Mesenchymal stem cell (in vitro differentiated cells and primary cell): ENCODE data around the gene ACCSL. TPM values are rescaled to one million over a fixed set of nuclear protein-coding genes. Genes with fewer than 3 reads are reported as not detected.

Experiments
- DNase-seq: peaks from one replicate; pipeline ENCODE4 v3.0.0-alpha.2; 2013
- H2AFZ ChIP-seq: one replicate; pipeline ENCODE4 v1.6.1; 2013; ENCODE audit warnings: low read depth, mild to moderate bottlenecking, control low read depth, inconsistent platforms, low read length, moderate library complexity
- H2AK5ac ChIP-seq: 2 replicates; pipeline ENCODE4 v1.6.1; 2013; ENCODE audit warnings: low read length, moderate library complexity, mild to moderate bottlenecking, inconsistent platforms; ENCODE audit not compliant: severe bottlenecking
- H2BK120ac ChIP-seq: one replicate; pipeline ENCODE4 v1.6.1; 2013; ENCODE audit warnings: low read depth, mild to moderate bottlenecking, inconsistent platforms, low read length, moderate library complexity
- H2BK12ac ChIP-seq, 2 experiments: one replicate each; pipeline ENCODE4 v1.6.1; 2013; ENCODE audit warnings: inconsistent platforms in 2 of 2, low read length in 2 of 2, mild to moderate bottlenecking in 2 of 2, moderate library complexity in 2 of 2, control low read depth in 1 of 2
- H2BK15ac ChIP-seq: one replicate; pipeline ENCODE4 v1.6.1; 2013; ENCODE audit warnings: mild to moderate bottlenecking, low read depth, inconsistent platforms; ENCODE audit not compliant: poor library complexity, severe bottlenecking
- H2BK5ac ChIP-seq: 2 replicates; pipeline ENCODE4 v1.6.1; 2013; ENCODE audit warnings: low read depth, mild to moderate bottlenecking, low read length, control low read depth, inconsistent platforms; ENCODE audit not compliant: poor library complexity, severe bottlenecking
- H3K14ac ChIP-seq, 2 experiments: one replicate each; pipeline ENCODE4 v1.6.1; 2013; ENCODE audit warnings: inconsistent platforms in 2 of 2, low read length in 2 of 2, control low read depth in 1 of 2, mild to moderate bottlenecking in 1 of 2, moderate library complexity in 1 of 2
- H3K18ac ChIP-seq, 2 experiments: one replicate each; pipeline ENCODE4 v1.6.1; 2013; ENCODE audit warnings: inconsistent platforms in 2 of 2, low read length in 2 of 2, control low read depth in 1 of 2, low read depth in 1 of 2, mild to moderate bottlenecking in 1 of 2
- H3K23ac ChIP-seq, 2 experiments: one replicate each; pipeline ENCODE4 v1.6.1; 2013; ENCODE audit warnings: inconsistent platforms in 2 of 2, low read length in 2 of 2, mild to moderate bottlenecking in 2 of 2, moderate library complexity in 2 of 2, control low read depth in 1 of 2
- H3K27ac ChIP-seq: 2 replicates; pipeline ENCODE4 v1.5.1; 2013; ENCODE audit warnings: mild to moderate bottlenecking, moderate library complexity, low read length, control low read depth, inconsistent platforms; ENCODE audit not compliant: poor library complexity, severe bottlenecking
- H3K27me3 ChIP-seq, 2 experiments: 2 replicates each; pipeline versions ENCODE4 v1.6.1 to v1.7.0; 2013; ENCODE audit warnings: low read length in 2 of 2, mild to moderate bottlenecking in 2 of 2, moderate library complexity in 2 of 2, control low read depth in 1 of 2, inconsistent platforms in 1 of 2; ENCODE audit not compliant: control insufficient read depth in 1 of 2, insufficient read depth in 1 of 2
- H3K36me3 ChIP-seq, 2 experiments: 2 replicates each; pipeline versions ENCODE4 v1.6.1 to v1.7.0; 2013; ENCODE audit warnings: low read length in 2 of 2, control low read depth in 1 of 2, inconsistent platforms in 1 of 2, low read depth in 1 of 2, mild to moderate bottlenecking in 1 of 2; ENCODE audit not compliant: insufficient read depth in 2 of 2, control insufficient read depth in 1 of 2
- H3K4ac ChIP-seq, 2 experiments: one replicate each; pipeline ENCODE4 v1.6.1; 2013; ENCODE audit warnings: inconsistent platforms in 2 of 2, low read length in 2 of 2, mild to moderate bottlenecking in 2 of 2, moderate library complexity in 2 of 2, control low read depth in 1 of 2, low read depth in 1 of 2
- H3K4me1 ChIP-seq: 2 replicates; pipeline ENCODE4 v1.6.1; 2013; ENCODE audit warnings: low read depth, low read length, control low read depth; ENCODE audit not compliant: control insufficient read depth, insufficient read depth
- H3K4me2 ChIP-seq: 2 replicates; pipeline ENCODE4 v1.6.1; 2013; ENCODE audit warnings: low read length, mild to moderate bottlenecking, inconsistent platforms; ENCODE audit not compliant: poor library complexity, severe bottlenecking
- H3K4me3 ChIP-seq, 2 experiments: 2 replicates each; pipeline versions ENCODE4 v1.5.1 to v1.7.0; 2013; ENCODE audit warnings: low read length in 2 of 2, mild to moderate bottlenecking in 2 of 2, control low read depth in 1 of 2, low read depth in 1 of 2; ENCODE audit not compliant: insufficient read depth in 1 of 2
- H3K79me1 ChIP-seq: replicated peaks from 2 replicates; pipeline ENCODE4 v1.6.1; 2013; ENCODE audit warnings: mild to moderate bottlenecking, control low read depth, low read length, inconsistent platforms; ENCODE audit not compliant: poor library complexity, severe bottlenecking
- H3K9ac ChIP-seq: 2 replicates; pipeline ENCODE4 v1.7.0; 2013; ENCODE audit warnings: mild to moderate bottlenecking, low read length, moderate library complexity
- H3K9me3 ChIP-seq: 2 replicates; pipeline ENCODE4 v1.7.0; 2013; ENCODE audit warnings: mild to moderate bottlenecking, low read length; ENCODE audit not compliant: control insufficient read depth
- H4K8ac ChIP-seq: one replicate; pipeline ENCODE4 v1.6.1; 2013; ENCODE audit warnings: inconsistent platforms, mild to moderate bottlenecking, low read length, moderate library complexity
- H4K91ac ChIP-seq: one replicate; pipeline ENCODE4 v1.6.1; 2013; ENCODE audit warnings: mild to moderate bottlenecking, low read length, inconsistent platforms
- WGBS: methylation state at CpG from one replicate; pipeline ENCODE4 v1.1.7; 2013; ENCODE audit warnings: mixed read lengths; 5-methylcytosine and 5-hydroxymethylcytosine counted together
- polyA plus RNA-seq, 2 experiments: library from polyadenylated mRNA; stranded (reverse); fragments of 200-250 nt; gene quantifications; one replicate each; pipeline ENCODE4 v1.2.3, GENCODE V29; 2013

ACCSL gene
- polyA plus RNA-seq (2013, experiment 1 of 2), result not detected
- not detected for polyA plus RNA-seq (2013, experiment 2 of 2)

GRCh38 chr11:44047931-44048431, at the start of gene ACCSL:
Gene ACCSL (plus strand): TSS chr11:44047981. CDS start chr11:44048037, 56 bp downstream.
- Histone ChIP-seq H3K23ac (peak within 1 kb of the TSS in 1 of 2 experiments; percentile 26), H3K9me3 (no peaks in the 10 kb centered on the region), H2BK12ac (no peak within 1 kb of the TSS), H3K79me1 (no peaks in the 10 kb centered on the region), H3K14ac (no peak within 1 kb of the TSS), H3K18ac (no peak within 1 kb of the TSS), H2BK120ac (no peak within 1 kb of the TSS), H2AK5ac (no peak within 1 kb of the TSS), H2BK15ac (no peak within 1 kb of the TSS), H3K9ac (no peak within 1 kb of the TSS), H3K4me3 (no peak within 1 kb of the TSS), H4K91ac (no peak within 1 kb of the TSS), H3K4ac (no peak within 1 kb of the TSS), H3K27me3 (peaks cover 14 to 38% of the 10 kb centered on the region in 2 experiments), H3K4me1 (no peaks in the 10 kb centered on the region), H3K27ac (no peak within 1 kb of the TSS), H2AFZ (no peak within 1 kb of the TSS), H3K4me2 (no peak within 1 kb of the TSS), H4K8ac (no peak within 1 kb of the TSS), H3K36me3 (no peaks in the 10 kb centered on the region), H2BK5ac (no peak within 1 kb of the TSS)
- 79% methylated on average over 12 of the region's 12 CpGs for WGBS
- no peak for DNase-seq

GRCh38 chr11:43998308-43998707, 49.5 kb upstream of the ACCSL start:
- Histone ChIP-seq H3K4ac (no peak overlapping the region), H2BK120ac (no peak overlapping the region), H2AFZ (no peak overlapping the region), H2BK12ac (no peak overlapping the region), H3K9ac (no peak overlapping the region), H4K8ac (no peak overlapping the region), H3K4me2 (no peak overlapping the region), H3K9me3 (no peaks in the 10 kb centered on the region), H2AK5ac (no peak overlapping the region), H3K4me1 (no peaks in the 10 kb centered on the region), H2BK5ac (no peak overlapping the region), H3K27ac (no peak overlapping the region), H3K79me1 (no peaks in the 10 kb centered on the region), H3K4me3 (no peak overlapping the region), H3K27me3 (peaks cover 0 to 52% of the 10 kb centered on the region in 2 experiments), H3K18ac (no peak overlapping the region), H2BK15ac (no peak overlapping the region), H3K23ac (no peak overlapping the region), H3K36me3 (no peaks in the 10 kb centered on the region), H3K14ac (no peak overlapping the region), H4K91ac (no peak overlapping the region)
- WGBS, result 94% methylated on average over 1 of the region's 1 CpG
- no peak for DNase-seq

- Histone ChIP-seq H3K27ac (no peak overlapping the region), H3K18ac (no peak overlapping the region), H3K4me1 (no peaks in the 10 kb centered on the region), H2AK5ac (no peak overlapping the region), H3K27me3 (peaks cover 0 to 51% of the 10 kb centered on the region in 2 experiments), H2BK12ac (no peak overlapping the region), H3K4me3 (no peak overlapping the region), H3K4ac (no peak overlapping the region), H3K14ac (no peak overlapping the region), H3K9me3 (no peaks in the 10 kb centered on the region), H2BK5ac (no peak overlapping the region), H2BK120ac (no peak overlapping the region), H3K9ac (no peak overlapping the region), H2BK15ac (no peak overlapping the region), H3K79me1 (no peaks in the 10 kb centered on the region), H2AFZ (no peak overlapping the region), H3K4me2 (no peak overlapping the region), H4K8ac (no peak overlapping the region), H4K91ac (no peak overlapping the region), H3K23ac (no peak overlapping the region), H3K36me3 (no peaks in the 10 kb centered on the region)
- WGBS, result 87% methylated on average over 2 of the region's 2 CpGs
- DNase-seq, result no peak
These were observed 47.0 kb upstream of the ACCSL start for GRCh38 chr11:44000731-44001130.

GRCh38 chr11:44002191-44003093, 45.3 kb upstream of the ACCSL start:
- H3K4me3 ChIP-seq, result no peak overlapping the region
- H2BK15ac ChIP-seq, result no peak overlapping the region
- no peak overlapping the region for H3K27ac ChIP-seq
- no peaks in the 10 kb centered on the region for H3K9me3 ChIP-seq
- no peak overlapping the region for H3K4me2 ChIP-seq
- H3K23ac ChIP-seq, result no peak overlapping the region
- peak overlapping the region; percentile 11 to 92 for H2BK12ac ChIP-seq
- H3K4ac ChIP-seq, result no peak overlapping the region
- WGBS, result 88% methylated on average over 16 of the region's 18 CpGs
- H2AK5ac ChIP-seq, result no peak overlapping the region
- peak overlapping the region; percentile 49 to 50 for H3K18ac ChIP-seq
- peak overlapping the region in 1 of 2 experiments; percentile 83 for H3K14ac ChIP-seq
- no peak overlapping the region for H2BK120ac ChIP-seq
- H4K91ac ChIP-seq, result peak overlapping the region; percentile 43
- no peaks in the 10 kb centered on the region for H3K36me3 ChIP-seq
- H2AFZ ChIP-seq, result no peak overlapping the region
- H2BK5ac ChIP-seq, result no peak overlapping the region
- H3K9ac ChIP-seq, result peak overlapping the region; percentile 11
- peak overlapping the region; percentile 19 for H4K8ac ChIP-seq
- no peaks in the 10 kb centered on the region for H3K4me1 ChIP-seq
- no peaks in the 10 kb centered on the region for H3K79me1 ChIP-seq
- peaks cover 0 to 43% of the 10 kb centered on the region in 2 experiments for H3K27me3 ChIP-seq
- no peak for DNase-seq
